Ovary (tissue), 3 donors: ENCODE data around the gene C4orf50.

ENCODE experiments used
- CTCF ChIP-seq, 3 donors: fragments of 450-650 bp in 2 of 3; fragments of 200-600 bp in 1 of 3; IDR thresholded peaks; one replicate each; pipeline versions ENCODE4 v1.5.1 to v1.8.0; 2016 to 2022; ENCODE audit warnings: antibody characterized with exemption in 3 of 3, mild to moderate bottlenecking in 1 of 3
- POLR2A ChIP-seq: fragments of 450-650 bp; IDR thresholded peaks from one replicate; pipeline ENCODE4 v1.6.1; 2017; ENCODE audit warnings: antibody characterized with exemption, mild to moderate bottlenecking, moderate library complexity
- donor health status: DM: no; HTN: no; CAD: no.

- TF ChIP-seq CTCF (IDR thresholded peaks at IDR 0.05) (no peak), POLR2A (no peak)
Measured at GRCh38 chr4:5851637-5852301, 166.5 kb downstream of the C4orf50 start.
